Heart left ventricle (tissue), 16 donors: ENCODE measurements around the gene RIN3. TPM values are rescaled to one million over a fixed set of nuclear protein-coding genes. Genes with fewer than 3 reads are reported as not detected.

Experiments
- ATAC-seq, 4 donors: fragments of 200-7000 bp; cut with Tn5 transposase; one replicate each; pipeline ENCODE4 v1.9.1; 2020 to 2022; ENCODE audit warnings: moderate library complexity in 4 of 4, mild to moderate bottlenecking in 3 of 4, moderate number of reproducible peaks in 1 of 4
- DNase-seq, 5 donors: peaks; one replicate each; pipeline ENCODE4 v3.0.0-alpha.2; 2020
- H3K27ac ChIP-seq, 12 donors: fragments of 200-600 bp; sonication (generic) in 4 of 12; one replicate each; pipeline versions ENCODE4 v1.5.0 to v1.8.0; 2016 to 2022; ENCODE audit warnings: mild to moderate bottlenecking in 2 of 12
- H3K27me3 ChIP-seq, 9 donors: fragments of 200-600 bp; sonication (generic) in 2 of 9; one replicate each; pipeline versions ENCODE4 v1.5.1 to v1.8.0; 2016 to 2022; ENCODE audit warnings: mild to moderate bottlenecking in 3 of 9
- H3K36me3 ChIP-seq, 9 donors: fragments of 200-600 bp; sonication (generic) in 2 of 9; one replicate each; pipeline versions ENCODE4 v1.5.0 to v1.8.0; 2018 to 2022; ENCODE audit warnings: mild to moderate bottlenecking in 2 of 9
- H3K4me1 ChIP-seq, 12 donors: fragments of 200-600 bp; sonication (generic) in 4 of 12; one replicate each; pipeline versions ENCODE4 v1.5.0 to v1.8.0; 2016 to 2022; ENCODE audit warnings: mild to moderate bottlenecking in 3 of 12
- H3K4me3 ChIP-seq, 12 donors: fragments of 200-600 bp; sonication (generic) in 4 of 12; one replicate each; pipeline versions ENCODE4 v1.5.0 to v1.8.0; 2017 to 2022; ENCODE audit warnings: mild to moderate bottlenecking in 9 of 12, moderate library complexity in 4 of 12
- H3K9me3 ChIP-seq, 12 donors: fragments of 200-600 bp; sonication (generic) in 4 of 12; one replicate each; pipeline versions ENCODE4 v1.5.0 to v1.8.0; 2016 to 2022; ENCODE audit warnings: mild to moderate bottlenecking in 1 of 12
- POLR2A ChIP-seq, 2 donors: fragments of 450-650 bp; IDR thresholded peaks; one replicate each; pipeline ENCODE4 v1.6.1; 2017; ENCODE audit warnings: antibody characterized with exemption in 2 of 2, mild to moderate bottlenecking in 2 of 2, moderate library complexity in 2 of 2
- WGBS, 4 donors: extraction: QIAGEN DNeasy Blood & Tissue Kit in 2 of 4; methylation state at CpG; one replicate each; pipeline versions ENCODE4 v1.1.5 to v1.1.7; 2013 to 2018; 5-methylcytosine and 5-hydroxymethylcytosine counted together
- intact Hi-C, 10 donors: fragments of 100-400 bp; cut with DNase I; formaldehyde crosslinking; loops; one replicate each; pipeline versions ENCODE4 v1.11.1 to v1.14.2; 2022
- polyA plus RNA-seq, 2 donors: library from polyadenylated mRNA; stranded (reverse); fragments of 200-250 nt; gene quantifications; one replicate each; pipeline ENCODE4 v1.2.3, GENCODE V29; 2013
- total RNA-seq, 9 donors: library from RNA; depleted of rRNA in 2 of 9; stranded (reverse); fragments of >200 nt in 2 of 9; fragmentation: NEBNext Ultra II Directional in 3 of 9; extraction: Animal tissue kit (Norgen Biotek cat#: 25700) in 3 of 9; gene quantifications; one replicate each; pipeline versions ENCODE4 v1.1.0 to v1.2.4, GENCODE V29; 2016 to 2023
- TF ChIP-seq, protein P1 (sequence below), 12 donors: fragments of 200-600 bp; sonication (generic) in 4 of 12; IDR thresholded peaks; one replicate each; pipeline versions ENCODE4 v1.5.0 to v1.8.0; 2018 to 2022; ENCODE audit warnings: antibody characterized with exemption in 12 of 12, mild to moderate bottlenecking in 5 of 12
- donor health status: ischemic (EF 13 %, LVEDD 7.1; RV severe dilation, severe dysfunction).
- donor health status: healthy with polysubstance abuse.
- donor health status: DM: no; HTN: yes; CAD: no.
- donor health status: DM: no; HTN: no; CAD: no.
- donor health status: ischemic (EF 25% LVEDD 6.9; RV normal size, moderate dysfunction).
- donor health status: ischemic (EF 25% LVEDD 5.7; RV mildly dilated, moderate dysfunction).
- donor health status: healthy.
- donor health status: DM: yes; HTN: yes; CAD: no.
- donor health status: ischemic (EF 35%, LVEDD 5.7; RV mildly dilated, moderate dysfunction).
- donor health status: nonischemic (EF 11% LVEDD 7.7; RV severe dilation, severe dysfunction).
- donor health status: DM: yes; HTN: yes; CAD: no.
- donor health status: PGD.
- donor health status: ischemic (EF 29% LVEDD 5.4; RV normal size, mild dysfunction).
- donor health status: nonischemic (EF 23%, LVEDD 6.1; RV moderate dilation, normal function).

The RIN3 gene
- total and polyA plus RNA-seq, 11 donors, result 8.6 to 37.0 (median 12.7) TPM

DNA sequence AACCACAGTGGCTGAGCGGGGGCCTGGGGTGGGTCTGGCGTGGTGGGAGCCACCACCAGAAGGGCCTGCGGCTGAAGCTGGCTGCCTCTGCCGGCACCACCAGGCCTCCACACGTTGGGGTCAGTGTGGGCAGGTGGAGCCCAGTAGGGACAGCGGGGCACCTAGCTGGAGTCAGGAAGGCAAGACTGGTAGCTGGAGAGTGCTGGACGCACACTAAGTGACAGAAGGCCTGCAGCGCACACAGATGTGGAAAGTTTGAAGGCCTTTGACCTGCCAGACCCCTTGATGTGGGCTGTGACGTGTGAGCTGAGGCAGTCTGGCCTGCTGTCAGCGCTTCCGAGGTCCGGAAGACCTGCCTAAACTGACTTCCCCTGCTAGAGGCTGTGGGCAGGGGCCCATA lies 26.3 kb downstream of the RIN3 start:
- Histone ChIP-seq H3K36me3 (no peaks in the 10 kb centered on the region), H3K9me3 (peaks cover 0 to 6% (median 0%) of the 10 kb centered on the region in 12 donors), H3K4me3 (peak overlapping the region in 3 of 12 donors; percentile 10 to 26 (median 14)), H3K4me1 (peaks cover 10 to 51% (median 34%) of the 10 kb centered on the region in 12 donors), H3K27ac (peak overlapping the region; percentile 67 to 96 (median 87)), H3K27me3 (no peaks in the 10 kb centered on the region)
- intact Hi-C loops, result loop anchor here in 3 of 10 donors (10.0 kb wide), 1 partner anchor 85 kb away; no protein-coding TSS in a partner anchor
- no peak for TF ChIP-seq POLR2A (IDR thresholded peaks at IDR 0.05)
- TF ChIP-seq, protein P1, sequence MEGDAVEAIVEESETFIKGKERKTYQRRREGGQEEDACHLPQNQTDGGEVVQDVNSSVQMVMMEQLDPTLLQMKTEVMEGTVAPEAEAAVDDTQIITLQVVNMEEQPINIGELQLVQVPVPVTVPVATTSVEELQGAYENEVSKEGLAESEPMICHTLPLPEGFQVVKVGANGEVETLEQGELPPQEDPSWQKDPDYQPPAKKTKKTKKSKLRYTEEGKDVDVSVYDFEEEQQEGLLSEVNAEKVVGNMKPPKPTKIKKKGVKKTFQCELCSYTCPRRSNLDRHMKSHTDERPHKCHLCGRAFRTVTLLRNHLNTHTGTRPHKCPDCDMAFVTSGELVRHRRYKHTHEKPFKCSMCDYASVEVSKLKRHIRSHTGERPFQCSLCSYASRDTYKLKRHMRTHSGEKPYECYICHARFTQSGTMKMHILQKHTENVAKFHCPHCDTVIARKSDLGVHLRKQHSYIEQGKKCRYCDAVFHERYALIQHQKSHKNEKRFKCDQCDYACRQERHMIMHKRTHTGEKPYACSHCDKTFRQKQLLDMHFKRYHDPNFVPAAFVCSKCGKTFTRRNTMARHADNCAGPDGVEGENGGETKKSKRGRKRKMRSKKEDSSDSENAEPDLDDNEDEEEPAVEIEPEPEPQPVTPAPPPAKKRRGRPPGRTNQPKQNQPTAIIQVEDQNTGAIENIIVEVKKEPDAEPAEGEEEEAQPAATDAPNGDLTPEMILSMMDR (IDR thresholded peaks at IDR 0.05), result no peak
- ATAC-seq (peak; percentile 31 to 69 (median 42)), DNase-seq (peak in 4 of 5 donors; percentile 30 to 63 (median 57))
- WGBS, 4 donors, result 52 to 75% (median 59%) methylated on average over 9 to 12 of the region's 12 CpGs

DNA sequence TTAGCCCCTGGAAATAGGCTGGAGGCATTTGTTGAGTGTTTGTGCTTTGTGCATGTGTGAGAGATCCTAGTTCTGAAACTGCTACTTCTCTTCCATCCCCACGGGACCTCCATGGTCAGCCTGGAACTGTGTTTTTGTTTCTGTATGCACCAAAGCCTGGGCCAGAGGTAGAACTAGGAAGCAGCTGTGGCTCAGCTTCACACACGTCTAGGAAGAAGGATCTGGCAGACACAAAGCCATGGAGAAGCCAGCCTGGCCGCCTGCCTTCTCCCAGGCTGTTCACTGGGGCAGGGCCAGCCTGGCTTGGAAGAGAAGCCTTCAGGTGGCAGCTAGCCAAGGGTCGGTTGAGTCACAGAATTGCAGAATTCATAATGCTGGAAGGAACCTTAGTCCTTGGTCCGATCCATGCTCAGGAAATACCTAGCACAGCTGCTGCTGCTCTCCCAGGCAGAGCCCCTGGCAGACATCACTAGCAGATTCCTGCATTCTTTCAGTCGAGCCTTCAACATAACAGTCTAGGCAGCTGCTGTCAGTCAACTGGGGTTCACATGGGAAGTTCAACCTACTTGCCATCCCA lies 27.0 kb downstream of the RIN3 start:
- H3K27ac ChIP-seq, result peak overlapping the region; percentile 67 to 96 (median 87)
- intact Hi-C loops, result loop anchor here in 3 of 10 donors (10.0 kb wide), 1 partner anchor 86 kb away; no protein-coding TSS in a partner anchor
- 5 to 24% (median 10%) methylated on average over 4 to 6 of the region's 6 CpGs for WGBS, 4 donors
- ATAC-seq, result peak; percentile 91 to 97 (median 96)
- DNase-seq, result peak; percentile 93 to 96 (median 94)
- H3K27me3 ChIP-seq, result no peaks in the 10 kb centered on the region
- TF ChIP-seq, protein P1 (IDR thresholded peaks at IDR 0.05), result no peak
- TF ChIP-seq POLR2A (IDR thresholded peaks at IDR 0.05), result no peak
- H3K36me3 ChIP-seq, result no peaks in the 10 kb centered on the region
- peak overlapping the region in 3 of 12 donors; percentile 10 to 26 (median 14) for H3K4me3 ChIP-seq
- H3K4me1 ChIP-seq, result peaks cover 10 to 46% (median 28%) of the 10 kb centered on the region in 12 donors
- H3K9me3 ChIP-seq, result peaks cover 0 to 6% (median 0%) of the 10 kb centered on the region in 12 donors

DNA sequence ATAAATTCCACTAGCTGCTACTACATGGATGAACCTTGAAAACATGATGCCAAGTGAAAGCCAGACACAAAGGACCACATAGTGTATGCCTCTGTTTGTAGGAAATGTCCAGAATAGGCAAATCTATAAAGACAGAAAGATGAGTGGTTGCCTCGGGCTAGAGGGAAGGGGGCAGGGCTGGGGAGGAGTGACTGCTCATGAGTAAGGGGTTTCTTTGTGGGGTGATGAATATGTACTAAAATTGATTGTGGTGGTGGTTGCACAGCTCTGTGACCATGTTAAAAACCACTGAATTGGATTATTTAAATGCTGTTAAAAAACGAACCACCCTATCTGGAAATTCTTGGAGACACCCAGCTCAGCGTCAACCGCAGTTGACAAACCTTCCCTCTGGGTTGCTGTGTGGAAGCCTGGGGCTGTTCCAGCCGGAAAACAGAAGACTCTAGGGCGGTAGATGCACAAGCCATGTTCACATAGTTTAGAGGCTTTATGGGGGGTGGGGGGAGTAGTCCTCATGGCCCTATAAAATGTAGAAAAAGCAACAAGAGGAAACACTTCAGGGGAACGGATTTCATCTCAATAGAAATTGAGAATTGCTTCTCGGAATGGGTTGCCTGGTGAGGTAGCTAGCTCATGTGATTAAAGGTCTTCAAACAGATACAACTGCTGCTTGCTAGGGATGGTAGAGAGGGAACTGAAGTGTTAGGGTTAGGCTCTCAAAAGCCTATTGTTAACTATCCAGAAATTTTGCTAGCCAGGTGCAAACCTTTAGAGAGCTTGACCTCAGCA lies 29.4 kb downstream of the RIN3 start:
- Histone ChIP-seq H3K4me1 (peaks cover 10 to 40% (median 26%) of the 10 kb centered on the region in 12 donors), H3K9me3 (peaks cover 0 to 6% (median 0%) of the 10 kb centered on the region in 12 donors), H3K36me3 (no peaks in the 10 kb centered on the region), H3K4me3 (no peak overlapping the region), H3K27me3 (no peaks in the 10 kb centered on the region), H3K27ac (no peak overlapping the region)
- ATAC-seq (no peak), DNase-seq (no peak)
- WGBS, 4 donors, result 65 to 75% (median 73%) methylated on average over 8 of the region's 8 CpGs
- intact Hi-C loops, result loop anchor here in 3 of 10 donors (10.0 kb wide), 1 partner anchor 88 kb away; no protein-coding TSS in a partner anchor
- TF ChIP-seq, protein P1 (IDR thresholded peaks at IDR 0.05), result no peak
- no peak for TF ChIP-seq POLR2A (IDR thresholded peaks at IDR 0.05)
